H1 (cell line): Measurements from ENCODE around the gene MMP20.
"Not testable (repeated sequence)": the region's sequence is repeated elsewhere in the genome, so short reads cannot be mapped to it uniquely, and the experiment has no call there.

Experiments used
- CREB1 ChIP-seq: IDR thresholded peaks from 2 replicates; pipeline ENCODE4 v1.6.1; 2012; ENCODE audit warnings: inconsistent platforms
- EGR1 ChIP-seq: IDR thresholded peaks from 2 replicates; pipeline ENCODE4 v1.6.1; 2011; ENCODE audit warnings: low read depth, low read length, borderline replicate concordance
- EP300 ChIP-seq, 2 experiments: IDR thresholded peaks; 1 replicate in 1 of 2; 2 replicates in 1 of 2; pipeline ENCODE4 v1.6.1; 2011 to 2012; ENCODE audit warnings: low read depth in 2 of 2, low read length in 2 of 2, mild to moderate bottlenecking in 2 of 2, borderline replicate concordance in 1 of 2, inconsistent platforms in 1 of 2, moderate library complexity in 1 of 2
- EZH2 ChIP-seq: fragments of 200-600 bp; sonication (generic); IDR thresholded peaks from 2 replicates; pipeline ENCODE4 v1.7.1; 2012; ENCODE audit warnings: low read depth, mild to moderate bottlenecking, moderate library complexity, low read length, inconsistent platforms; ENCODE audit not compliant: severe bottlenecking
- KDM1A ChIP-seq: fragments of 200-600, 300-600 bp; sonication (generic); IDR thresholded peaks from 2 replicates; pipeline ENCODE4 v1.7.1; 2016; ENCODE audit warnings: mild to moderate bottlenecking, low read length, borderline replicate concordance
- MAFK ChIP-seq: IDR thresholded peaks from 2 replicates; pipeline ENCODE4 v1.6.1; 2012; ENCODE audit warnings: low read depth, mild to moderate bottlenecking, improper control_type of control experiment, low read length
- POLR2AphosphoS5 ChIP-seq: IDR thresholded peaks from 2 replicates; pipeline ENCODE4 v1.6.1; 2011; ENCODE audit warnings: low read depth, low read length
- TBP ChIP-seq: IDR thresholded peaks from 2 replicates; pipeline ENCODE4 v1.6.1; 2011; ENCODE audit warnings: low read depth, low read length, improper control_type of control experiment
- TF ChIP-seq, protein P1 (sequence below), 3 experiments: IDR thresholded peaks; 1 replicate in 2 of 3; 2 replicates in 1 of 3; pipeline versions ENCODE4 v1.5.1 to v1.6.1; 2011; ENCODE audit warnings: low read length in 3 of 3, mild to moderate bottlenecking in 3 of 3, inconsistent platforms in 2 of 3, low read depth in 1 of 3, moderate library complexity in 1 of 3; ENCODE audit not compliant: insufficient read depth in 1 of 3; ENCODE audit errors: control extremely low read depth in 1 of 3
- TF ChIP-seq, protein P2 (sequence below): IDR thresholded peaks from 2 replicates; pipeline ENCODE4 v1.6.1; 2011; ENCODE audit warnings: low read length, improper control_type of control experiment

DNA sequence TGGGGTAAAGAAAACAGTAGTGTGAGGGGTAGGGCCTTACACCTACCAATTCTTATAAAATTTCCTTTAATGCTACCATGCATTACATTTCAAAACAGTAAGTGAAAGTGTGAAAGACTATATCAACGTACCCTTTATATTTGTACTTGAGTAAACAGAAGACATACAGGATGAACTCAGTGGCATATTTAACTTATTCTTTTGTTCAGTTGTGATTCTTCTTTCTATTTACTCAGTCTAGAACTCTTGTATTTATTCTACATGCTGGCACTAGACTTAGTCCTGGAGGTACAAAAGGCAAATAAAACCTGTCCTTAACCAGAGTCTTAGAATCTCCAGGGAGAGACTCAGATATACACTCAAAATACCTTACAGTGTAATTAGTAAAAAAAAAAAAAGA, 4.8 kb upstream of the MMP20 start:
- TF ChIP-seq, protein P1, sequence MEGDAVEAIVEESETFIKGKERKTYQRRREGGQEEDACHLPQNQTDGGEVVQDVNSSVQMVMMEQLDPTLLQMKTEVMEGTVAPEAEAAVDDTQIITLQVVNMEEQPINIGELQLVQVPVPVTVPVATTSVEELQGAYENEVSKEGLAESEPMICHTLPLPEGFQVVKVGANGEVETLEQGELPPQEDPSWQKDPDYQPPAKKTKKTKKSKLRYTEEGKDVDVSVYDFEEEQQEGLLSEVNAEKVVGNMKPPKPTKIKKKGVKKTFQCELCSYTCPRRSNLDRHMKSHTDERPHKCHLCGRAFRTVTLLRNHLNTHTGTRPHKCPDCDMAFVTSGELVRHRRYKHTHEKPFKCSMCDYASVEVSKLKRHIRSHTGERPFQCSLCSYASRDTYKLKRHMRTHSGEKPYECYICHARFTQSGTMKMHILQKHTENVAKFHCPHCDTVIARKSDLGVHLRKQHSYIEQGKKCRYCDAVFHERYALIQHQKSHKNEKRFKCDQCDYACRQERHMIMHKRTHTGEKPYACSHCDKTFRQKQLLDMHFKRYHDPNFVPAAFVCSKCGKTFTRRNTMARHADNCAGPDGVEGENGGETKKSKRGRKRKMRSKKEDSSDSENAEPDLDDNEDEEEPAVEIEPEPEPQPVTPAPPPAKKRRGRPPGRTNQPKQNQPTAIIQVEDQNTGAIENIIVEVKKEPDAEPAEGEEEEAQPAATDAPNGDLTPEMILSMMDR (IDR thresholded peaks at IDR 0.05; ENCODE audit: control extremely low read depth in 1 of 3, insufficient read depth in 1 of 3, low read depth in 1 of 3, low read length in 3 of 3): not testable (repeated sequence)
- not testable (repeated sequence) for TF ChIP-seq POLR2AphosphoS5; KDM1A; TBP; MAFK; EP300 (IDR thresholded peaks at IDR 0.05; ENCODE audit: borderline replicate concordance in 1 of 2, low read depth in 2 of 2, low read length in 2 of 2); EGR1; EZH2; CREB1
- TF ChIP-seq, protein P2, sequence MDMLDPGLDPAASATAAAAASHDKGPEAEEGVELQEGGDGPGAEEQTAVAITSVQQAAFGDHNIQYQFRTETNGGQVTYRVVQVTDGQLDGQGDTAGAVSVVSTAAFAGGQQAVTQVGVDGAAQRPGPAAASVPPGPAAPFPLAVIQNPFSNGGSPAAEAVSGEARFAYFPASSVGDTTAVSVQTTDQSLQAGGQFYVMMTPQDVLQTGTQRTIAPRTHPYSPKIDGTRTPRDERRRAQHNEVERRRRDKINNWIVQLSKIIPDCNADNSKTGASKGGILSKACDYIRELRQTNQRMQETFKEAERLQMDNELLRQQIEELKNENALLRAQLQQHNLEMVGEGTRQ: not testable (repeated sequence)
